Glomerular endothelial cell (primary cell): ENCODE measurements around the gene MARK4. TPM values are rescaled to one million over a fixed set of nuclear protein-coding genes. Genes with fewer than 3 reads are reported as not detected.
"Not testable (repeated sequence)": the region's sequence is repeated elsewhere in the genome, so short reads cannot be mapped to it uniquely, and the experiment has no call there.

Source experiments
- DNase-seq: peaks from one replicate; pipeline ENCODE4 v3.0.0-alpha.2; 2011; ENCODE audit warnings: low read depth, low spot score; ENCODE audit errors: extremely low read depth
- total RNA-seq: library from RNA; depleted of rRNA; stranded (reverse); fragments of >200 nt; gene quantifications from 2 replicates; pipeline ENCODE4 v1.2.3, GENCODE V29; 2015

MARK4 gene
- total RNA-seq = 32.3 and 36.6 TPM in 2 replicates

DNA sequence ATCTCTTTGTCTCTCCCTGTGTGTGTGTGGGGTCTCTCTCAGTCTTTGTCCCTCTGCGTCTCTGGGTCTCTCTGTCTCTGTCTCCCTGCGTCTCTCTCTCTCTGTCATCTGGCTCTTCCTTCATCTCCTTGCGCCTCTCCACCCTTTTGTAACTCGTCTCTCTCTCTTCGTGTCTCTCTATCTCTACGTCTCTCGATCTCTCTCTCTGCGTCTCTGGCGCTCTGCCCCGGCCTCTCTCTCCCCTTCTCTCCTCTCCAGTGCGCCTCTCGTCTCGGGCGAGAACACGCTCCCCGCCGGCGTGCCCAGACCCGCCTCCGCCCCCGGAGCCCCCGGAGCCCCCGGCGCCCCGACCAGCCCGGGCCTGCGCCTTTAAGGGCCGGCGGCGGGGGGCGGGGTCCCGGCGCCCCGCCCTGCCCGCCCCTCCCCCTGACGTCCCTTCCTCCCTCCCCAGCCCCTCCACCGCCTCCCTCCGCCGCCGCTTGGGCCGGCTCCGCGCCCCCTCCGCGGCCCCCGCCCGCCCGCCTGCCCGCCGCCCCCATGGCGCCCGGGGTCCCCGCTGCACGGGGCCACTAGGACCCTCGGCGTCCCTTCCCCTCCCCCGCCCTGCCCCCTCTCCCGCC lies at the start of gene MARK4:
TSS of gene MARK4 (plus strand) at position 440 of the 620 bp plus-strand sequence. CDS start 318 bp downstream, outside the sequence.
- no peak for DNase-seq

DNA sequence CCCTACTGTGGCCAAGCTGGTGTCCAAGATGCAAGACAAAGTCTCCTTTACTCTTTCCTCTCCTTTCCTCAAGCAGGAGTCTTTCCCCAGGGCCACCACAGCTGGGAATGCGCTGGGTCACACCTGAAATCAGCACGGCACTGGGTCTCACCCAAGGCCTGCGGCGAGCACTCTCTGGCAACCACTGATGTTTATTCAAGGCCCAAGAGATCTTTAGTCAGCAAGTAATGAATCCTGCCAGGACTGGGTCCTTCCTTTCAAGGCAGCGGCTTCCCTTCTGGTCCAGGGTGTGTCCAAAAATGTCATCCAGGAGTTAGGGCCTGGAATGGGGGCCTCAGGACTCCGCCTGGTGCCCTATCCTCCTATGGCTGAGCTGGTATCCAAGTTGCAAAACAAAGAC lies 48.4 kb upstream of the MARK4 start:
- DNase-seq = no peak

DNA sequence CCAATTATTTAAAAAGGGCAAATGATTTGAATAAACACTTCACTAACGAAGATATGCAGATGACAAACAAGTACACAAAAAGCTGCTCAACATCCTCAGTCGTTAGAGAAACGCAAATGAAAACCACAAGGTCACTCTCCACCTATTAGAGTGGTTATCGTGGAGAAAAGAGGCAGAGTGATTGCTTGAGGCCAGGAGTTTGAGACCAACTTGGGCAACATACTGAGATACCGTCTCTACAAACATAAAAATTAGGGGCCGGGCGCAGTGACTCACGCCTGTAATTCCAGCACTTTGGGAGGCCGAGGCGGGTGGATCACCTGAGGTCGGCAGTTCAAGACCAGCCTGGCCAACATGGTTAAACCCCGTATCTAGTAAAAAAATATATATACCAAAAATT lies 45.3 kb upstream of the MARK4 start:
- no peak for DNase-seq

DNA sequence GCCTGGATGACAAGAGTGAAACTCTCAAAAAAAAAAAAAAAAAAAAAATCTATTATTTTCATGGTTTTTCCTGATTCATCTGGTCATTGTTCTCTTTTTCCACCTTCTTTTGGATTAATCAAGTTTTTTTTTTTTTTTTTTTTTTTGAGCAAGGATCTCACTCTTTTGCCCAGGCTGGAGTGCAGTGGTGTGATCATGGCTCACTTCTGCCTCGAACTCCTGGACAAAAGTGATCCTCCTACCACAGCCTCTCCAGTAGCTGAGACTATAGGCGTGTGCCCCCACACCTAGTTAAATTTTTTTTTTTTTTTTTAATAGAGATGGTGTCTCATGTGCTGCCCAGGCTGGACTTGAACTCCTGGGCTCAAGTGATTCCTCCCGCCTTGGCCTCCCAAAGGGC lies 44.7 kb upstream of the MARK4 start:
- DNase-seq = no peak

DNA sequence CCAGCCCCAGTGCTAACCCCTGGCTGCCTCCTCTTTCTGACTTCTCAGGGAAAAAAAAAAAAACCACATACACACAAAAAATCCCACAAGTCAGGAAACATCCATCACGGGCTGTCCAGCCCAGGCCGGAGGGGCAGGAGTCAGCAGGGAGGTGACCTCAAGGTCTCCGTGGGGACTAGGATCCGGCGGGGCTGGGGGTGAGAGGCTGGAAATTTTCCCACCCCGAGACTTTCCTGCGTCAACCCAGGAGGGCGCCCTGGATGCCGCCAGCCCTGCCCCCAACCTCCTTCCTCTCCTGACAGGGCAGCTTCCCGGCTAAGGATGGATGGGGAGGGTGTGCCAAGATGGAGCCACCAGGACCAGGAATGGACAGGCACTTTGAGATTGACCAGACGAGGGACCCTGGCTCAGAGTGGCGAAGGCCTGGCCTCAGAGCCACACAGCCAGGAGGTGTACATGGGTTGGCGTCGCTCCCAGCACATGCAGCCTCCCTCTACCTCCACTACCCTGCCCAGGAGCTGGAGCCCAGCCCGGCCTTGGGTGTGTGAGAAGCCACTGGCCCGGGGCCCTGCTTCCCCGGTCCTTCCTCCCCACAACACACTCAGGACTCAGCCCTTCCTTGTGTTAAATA lies 39.2 kb upstream of the MARK4 start:
- DNase-seq = no peak

DNA sequence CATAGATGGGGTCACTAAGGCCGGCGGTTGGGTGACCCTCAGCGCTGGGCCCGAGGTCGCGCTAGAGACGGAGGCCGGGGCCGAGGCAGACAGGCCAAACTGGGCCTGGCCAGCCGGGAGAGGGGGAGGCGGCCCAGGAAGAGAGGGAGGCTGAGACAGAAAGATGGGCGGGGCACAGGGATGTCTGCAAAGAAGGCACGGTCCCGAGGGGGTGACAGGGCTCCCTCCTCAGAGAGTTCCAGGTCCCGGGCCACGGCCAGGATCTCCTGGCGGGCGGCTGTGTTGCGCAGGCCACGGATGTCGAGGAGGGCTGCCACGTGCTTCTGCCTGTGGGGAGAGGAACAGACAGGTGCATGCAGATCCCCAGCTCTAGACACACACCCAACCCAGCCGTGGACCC lies 38.0 kb upstream of the MARK4 start:
- DNase-seq = no peak

DNA sequence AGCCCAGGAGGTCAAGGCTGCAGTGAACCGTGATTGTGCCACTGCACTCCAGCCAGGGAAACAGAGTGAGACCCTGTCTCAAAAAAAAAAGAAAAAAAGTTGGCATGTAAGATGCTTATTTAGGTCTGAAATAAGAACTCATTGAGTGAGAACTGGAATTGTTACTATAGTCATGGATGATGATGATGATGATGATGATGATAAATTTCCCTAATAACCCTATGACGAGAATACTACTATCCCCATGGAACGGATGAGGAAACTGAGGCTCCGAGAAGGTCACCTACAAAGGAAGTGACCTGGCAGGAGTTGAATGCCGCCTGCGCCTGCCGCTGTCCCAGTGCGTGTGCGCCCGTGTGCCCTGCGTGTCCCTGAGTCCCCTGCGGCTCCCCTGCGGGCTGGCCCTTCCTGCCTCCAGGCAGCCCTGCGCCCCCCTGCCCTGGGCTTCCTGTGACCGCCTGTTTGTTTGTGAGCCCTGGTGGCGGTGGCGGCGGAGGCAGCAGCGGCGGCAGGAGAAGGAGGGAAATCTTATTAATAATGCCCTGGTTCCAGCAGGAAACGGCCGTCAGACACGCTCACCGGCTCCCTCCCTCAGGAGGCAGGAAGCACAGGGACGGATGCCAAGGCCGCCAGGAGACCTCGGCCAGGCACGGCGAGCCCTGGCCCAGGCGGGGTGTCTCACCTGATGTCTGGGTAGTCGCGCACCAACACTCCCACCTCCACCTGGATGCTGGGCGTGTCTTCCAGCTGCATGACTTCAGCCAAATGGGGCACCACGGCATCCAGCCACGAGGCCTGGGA lies 35.5 kb upstream of the MARK4 start:
- DNase-seq = no peak

DNA sequence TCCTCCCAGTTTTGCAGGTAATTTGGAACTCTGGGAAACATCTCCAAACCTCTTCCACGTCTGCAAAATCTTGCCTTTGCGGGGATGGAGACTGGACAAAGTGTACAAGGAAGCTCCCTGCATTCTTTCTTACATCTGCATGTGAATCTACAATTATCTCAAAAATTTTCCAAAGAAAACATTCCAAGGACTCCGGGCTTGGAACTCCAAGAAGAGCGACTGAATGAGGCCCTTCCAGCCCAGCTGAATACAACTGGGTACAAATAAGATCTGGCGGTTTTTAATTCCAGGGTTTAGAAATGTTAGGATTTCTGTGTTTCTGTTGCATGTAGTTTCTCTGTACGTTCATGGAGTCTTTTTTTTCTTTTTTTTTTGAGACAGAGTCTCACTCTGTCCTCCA lies 34.4 kb upstream of the MARK4 start:
- no peak for DNase-seq

DNA sequence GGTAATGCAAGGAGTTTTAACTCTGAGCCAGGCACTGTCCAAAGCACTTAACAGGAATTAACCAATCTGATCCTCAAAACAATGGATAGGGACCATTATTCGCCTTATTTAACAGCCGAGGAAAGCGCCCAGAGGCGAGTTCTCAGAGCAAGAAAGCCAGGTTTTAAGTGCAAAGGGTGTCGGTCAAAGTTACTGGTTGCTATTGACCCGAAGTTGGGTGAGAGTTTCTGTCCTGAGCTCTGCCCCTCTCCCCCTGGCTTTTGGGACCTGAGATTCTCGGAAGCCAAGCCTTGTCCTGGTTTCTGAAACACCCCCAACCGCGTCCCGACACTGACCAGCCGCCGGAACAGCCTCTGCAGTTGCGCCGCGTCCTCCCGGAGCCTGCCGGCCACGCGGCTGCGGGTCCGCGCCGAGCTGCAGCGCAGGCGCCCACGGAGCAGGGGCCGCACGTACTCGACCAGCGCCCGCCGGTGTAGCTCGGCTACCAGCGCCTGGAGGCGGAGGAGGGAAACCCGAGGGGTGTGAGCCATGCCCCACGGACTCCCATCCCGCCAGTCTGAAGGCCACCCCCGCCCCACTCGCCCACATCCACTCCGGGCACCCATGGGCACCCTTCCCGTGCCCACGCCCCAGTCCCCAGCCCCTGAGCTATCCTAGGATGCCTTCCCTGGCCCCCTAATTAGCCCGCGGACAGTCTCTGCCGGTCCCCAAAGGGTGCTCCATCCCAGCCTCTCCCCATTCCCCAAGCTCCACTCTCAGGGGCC lies 33.7 kb upstream of the MARK4 start:
- DNase-seq = no peak

DNA sequence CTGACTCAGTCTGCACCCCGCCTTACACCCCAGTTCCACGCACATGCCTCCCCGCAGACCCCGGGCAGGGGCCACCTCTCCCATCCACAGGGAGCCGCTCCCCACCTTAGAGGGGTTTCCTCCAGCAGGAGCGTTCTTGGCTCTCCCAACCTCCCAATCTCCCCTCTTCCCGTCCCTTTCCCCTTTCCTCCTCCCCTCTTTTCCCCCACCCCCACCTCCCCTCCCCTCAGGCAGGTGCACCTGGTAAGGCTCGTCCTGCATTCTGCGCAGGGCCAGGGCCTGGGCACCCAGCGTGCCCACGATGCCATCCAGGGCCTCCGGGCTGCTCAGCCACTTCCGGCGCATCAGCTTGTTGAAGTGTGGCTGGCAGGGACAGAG lies 33.1 kb upstream of the MARK4 start:
- no peak for DNase-seq

DNA sequence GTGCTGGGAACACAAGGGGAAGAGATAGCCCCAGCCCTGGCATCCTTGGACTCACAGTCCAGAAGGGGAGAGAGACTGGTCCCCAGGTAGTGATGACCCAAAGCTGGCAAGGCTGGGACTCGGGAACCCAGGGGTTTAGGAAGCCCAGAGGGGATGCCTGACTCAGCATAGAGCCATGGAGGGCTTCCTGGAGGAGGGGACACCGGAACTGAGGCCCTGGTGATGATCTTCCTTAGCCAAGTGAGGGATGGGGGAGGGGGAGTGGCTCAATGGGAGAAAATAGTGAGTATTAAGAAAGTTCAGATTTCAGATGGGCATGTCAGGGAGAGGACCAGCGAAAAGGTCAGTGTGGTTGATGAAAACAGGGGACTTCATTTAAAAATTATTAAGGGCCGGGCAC lies 32.6 kb upstream of the MARK4 start:
- DNase-seq = no peak

DNA sequence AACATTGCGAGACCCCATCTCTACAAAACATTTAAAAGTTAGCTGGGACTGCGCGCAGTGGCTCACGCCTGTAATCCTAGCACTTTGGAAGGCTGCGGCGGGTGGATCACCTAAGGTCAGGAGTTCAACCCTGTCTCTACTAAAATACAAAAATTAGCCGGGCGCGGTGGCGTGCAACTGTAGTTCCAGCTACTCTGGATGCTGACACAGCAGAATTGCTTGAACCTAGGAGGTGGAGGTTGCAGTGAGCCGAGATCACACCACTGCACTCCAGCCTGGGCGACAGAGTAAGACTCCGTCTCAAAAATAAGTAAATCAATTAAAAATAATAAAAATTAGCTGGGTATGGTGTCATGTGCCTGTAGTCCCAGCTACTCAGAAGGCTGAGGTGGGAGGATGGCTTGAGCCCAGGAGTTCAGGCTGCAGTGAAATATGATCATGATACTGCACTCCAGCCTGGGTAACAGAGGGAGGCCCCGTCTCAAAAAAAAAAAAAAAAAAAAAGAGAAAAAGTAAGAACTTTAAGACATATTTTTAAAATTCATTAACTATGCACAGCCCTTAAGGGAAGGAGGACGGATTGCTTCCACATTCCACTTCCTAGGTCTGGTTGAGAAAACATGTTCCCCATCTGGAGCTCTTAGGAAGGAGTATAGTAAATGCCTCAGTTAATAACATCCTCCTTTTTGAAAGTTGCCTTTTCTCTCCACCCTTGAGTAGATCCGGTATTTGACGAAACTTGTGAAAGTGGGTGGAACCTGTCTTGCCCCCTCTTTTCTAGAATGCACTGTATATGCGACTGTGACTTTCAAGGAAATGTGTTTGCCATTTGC lies 31.9 kb upstream of the MARK4 start:
- no peak for DNase-seq

DNA sequence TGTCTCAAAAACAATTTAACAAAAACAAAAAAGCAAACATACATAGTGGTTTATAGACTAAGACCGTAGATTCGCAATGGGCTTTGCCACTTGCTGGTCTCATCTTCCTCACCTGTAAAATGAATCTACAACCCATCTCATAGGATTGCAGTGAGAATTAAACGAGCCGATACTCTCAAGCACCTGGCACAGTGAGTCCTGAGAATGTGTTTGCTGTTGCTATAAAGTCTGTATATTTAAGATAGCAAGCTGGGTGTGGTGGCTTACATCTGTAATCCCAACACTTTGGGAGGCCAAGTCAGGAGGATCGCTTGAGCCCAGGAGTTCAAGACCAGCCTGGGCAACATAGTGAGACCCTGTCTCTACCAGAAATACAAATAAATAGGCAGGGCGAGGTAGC lies 28.3 kb upstream of the MARK4 start:
- no peak for DNase-seq

DNA sequence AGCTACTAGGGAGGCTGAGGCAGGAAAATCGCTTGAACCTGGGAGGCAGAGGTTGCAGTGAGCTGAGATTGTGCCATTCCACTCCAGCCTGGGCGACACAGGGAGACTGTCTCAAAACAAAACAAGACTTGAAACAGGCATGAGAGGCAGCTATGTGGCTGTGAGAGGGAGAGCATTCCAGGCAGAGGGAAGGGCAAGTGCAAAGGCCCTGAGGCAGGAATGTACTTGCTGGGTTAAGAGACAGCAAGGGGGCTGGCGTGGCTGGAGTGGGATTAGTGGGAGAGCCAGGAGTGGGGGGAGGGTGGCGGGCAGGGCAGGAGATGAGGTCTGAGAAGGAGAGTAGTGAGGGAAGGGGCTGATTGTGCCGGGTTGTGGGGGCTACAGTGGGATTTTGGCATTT lies 27.2 kb upstream of the MARK4 start:
- no peak for DNase-seq

DNA sequence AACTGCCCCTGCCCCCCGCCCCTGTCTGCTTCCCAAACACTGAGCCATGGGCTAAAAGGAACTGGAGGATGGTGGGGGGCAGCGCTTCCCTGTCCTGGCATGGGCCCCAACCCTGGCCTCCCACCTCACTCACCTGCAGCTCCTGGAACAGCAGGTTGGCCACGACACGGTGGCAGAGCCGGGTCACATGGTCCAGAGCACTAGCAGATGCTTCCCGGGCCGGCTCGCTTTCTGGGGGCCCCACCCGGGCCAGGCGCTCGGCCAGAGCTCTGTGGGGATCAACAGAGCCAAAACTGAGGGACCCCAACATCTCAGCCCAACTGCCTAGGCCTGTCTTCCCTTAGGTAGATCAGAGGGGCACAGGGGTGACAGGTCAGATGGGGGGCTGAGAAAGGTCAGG lies 26.4 kb upstream of the MARK4 start:
- no peak for DNase-seq

DNA sequence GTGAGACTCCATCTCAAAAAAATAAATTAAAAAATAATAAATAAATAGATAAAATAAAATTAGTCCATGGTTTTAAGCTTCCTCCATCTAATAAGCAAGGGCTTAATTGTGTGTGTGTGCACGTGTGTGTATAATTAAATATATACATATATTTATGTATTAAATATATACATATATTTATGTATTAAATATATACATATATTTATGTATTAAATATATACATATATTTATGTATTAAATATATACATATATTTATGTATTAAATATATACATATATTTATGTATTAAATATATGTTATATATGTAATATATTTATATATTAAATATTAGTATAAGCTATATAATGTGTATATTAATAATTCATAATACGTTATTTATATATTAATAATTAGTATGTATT lies 22.0 kb upstream of the MARK4 start:
- DNase-seq = not testable (repeated sequence)

DNA sequence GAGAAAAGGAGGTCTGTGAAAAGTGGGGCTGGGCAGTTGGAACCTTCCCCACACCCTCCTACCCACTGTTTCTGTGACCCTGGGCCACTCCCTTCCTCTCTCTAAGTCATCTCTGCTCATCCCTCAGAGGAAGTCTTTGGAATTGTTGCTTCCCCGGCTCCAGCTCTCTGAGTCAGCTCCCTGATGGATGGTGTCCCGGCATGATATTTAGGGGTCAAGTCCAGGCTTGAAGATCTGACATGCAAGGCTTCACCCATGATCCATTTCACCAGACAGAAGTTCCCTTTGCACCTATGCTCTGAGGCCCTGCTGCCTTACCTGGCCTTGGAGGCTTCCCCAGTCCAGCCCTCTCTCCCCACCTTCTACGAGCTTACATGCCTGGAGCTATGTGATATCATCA lies 19.2 kb upstream of the MARK4 start:
- DNase-seq = no peak

DNA sequence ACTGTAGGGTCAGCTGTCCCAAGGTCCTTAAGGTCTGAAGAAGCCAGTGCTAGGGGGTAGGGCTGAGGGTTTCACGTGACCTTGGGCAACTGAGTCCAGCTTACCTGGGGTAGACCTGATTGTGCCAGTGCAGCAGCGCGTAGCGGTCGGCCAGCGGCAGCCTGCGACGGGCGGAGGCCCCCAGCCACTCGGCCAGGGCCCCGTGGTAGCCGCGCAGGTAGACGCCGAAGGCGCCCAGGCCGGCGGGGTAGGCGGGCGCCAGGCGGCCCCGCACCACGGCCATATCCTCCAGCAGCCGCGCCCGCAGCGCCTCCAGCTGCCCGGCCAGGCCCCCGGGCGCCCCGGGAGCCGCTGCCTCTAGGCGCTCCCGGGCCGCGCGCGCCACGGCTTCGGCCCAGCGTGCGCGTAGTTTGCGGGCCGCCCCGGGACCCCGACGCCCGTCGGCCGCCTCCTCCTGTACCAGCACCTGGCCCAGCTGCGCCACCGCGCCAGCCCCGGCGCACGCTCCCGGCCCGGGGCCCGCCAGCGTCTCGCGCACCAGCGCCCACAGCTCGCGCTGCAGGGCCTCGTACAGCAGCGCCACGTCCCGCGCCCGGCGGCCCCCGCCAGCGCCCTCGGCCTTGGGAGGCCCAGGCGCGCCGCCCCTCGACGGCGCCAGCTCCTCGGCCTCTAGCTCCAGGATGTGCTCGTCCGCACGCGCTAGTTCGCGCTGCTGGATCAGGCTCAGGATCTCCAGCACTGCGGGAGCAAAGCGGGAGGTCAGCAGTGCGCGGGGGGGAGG lies 16.8 kb upstream of the MARK4 start:
- DNase-seq = no peak

DNA sequence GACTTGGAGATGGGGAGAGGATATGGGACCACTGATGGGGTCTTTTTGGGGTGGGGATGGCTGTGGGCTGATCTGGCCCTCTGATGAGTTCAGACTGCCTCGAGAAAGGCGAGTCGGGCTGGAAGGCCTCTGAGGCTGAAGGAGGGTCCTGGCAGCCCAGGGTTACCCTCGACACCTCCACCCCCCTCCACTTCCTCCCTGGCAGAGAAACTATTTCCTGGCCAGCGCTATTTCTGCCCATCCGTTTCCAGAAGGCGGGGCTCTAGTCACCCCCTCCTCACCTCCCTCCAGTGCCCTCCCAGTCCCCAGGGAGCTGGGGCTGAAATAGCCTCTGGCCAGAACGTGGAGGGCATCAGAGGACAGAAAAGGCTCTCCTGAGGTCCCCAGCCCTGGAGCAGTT lies 15.6 kb upstream of the MARK4 start:
- no peak for DNase-seq

DNA sequence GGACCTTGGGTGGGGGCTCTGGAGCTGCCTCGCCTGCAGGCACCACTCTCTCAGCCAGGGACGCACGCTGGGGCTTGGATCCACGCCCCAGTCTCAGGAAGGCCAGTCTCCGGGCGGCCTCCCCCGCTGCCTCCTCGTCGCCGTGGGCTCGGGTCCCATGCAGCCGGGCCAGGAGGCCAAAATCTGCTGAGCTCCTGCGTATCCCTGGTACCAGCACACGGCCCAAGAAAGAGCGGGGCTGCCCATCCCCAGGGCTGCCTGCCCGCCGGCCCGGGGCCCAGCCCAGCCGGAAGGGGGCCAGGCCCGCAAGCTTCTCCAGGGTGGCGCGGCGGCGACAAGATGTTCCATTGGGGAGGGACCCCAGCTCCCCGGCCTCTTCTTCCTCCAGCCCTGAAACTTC lies 12.5 kb upstream of the MARK4 start:
- no peak for DNase-seq
